Muscle layer of duodenum (tissue), 2 donors: ENCODE measurements around the gene ZBTB42.
A peak's percentile ranks its signal among the peaks of the same experiment; 100 is the strongest.
"Not testable (repeated sequence)": the region's sequence is repeated elsewhere in the genome, so short reads cannot be mapped to it uniquely, and the experiment has no call there.

ENCODE experiments used
- H3K27ac ChIP-seq: one replicate; pipeline ENCODE4 v1.7.0; 2013; ENCODE audit warnings: mild to moderate bottlenecking, low read length
- H3K27me3 ChIP-seq: one replicate; pipeline ENCODE4 v1.7.0; 2013; ENCODE audit warnings: low read depth, mild to moderate bottlenecking, control low read depth, low read length
- H3K36me3 ChIP-seq, 2 donors: one replicate each; pipeline ENCODE4 v1.7.0; 2013; ENCODE audit warnings: low read length in 2 of 2, control low read depth in 1 of 2, mild to moderate bottlenecking in 1 of 2; ENCODE audit not compliant: insufficient read depth in 2 of 2, control insufficient read depth in 1 of 2
- H3K4me1 ChIP-seq, 2 donors: one replicate each; pipeline ENCODE4 v1.7.0; 2013; ENCODE audit warnings: low read length in 2 of 2, mild to moderate bottlenecking in 2 of 2, control low read depth in 1 of 2, moderate library complexity in 1 of 2; ENCODE audit not compliant: insufficient read depth in 2 of 2, control insufficient read depth in 1 of 2
- H3K4me3 ChIP-seq, 2 donors: one replicate each; pipeline ENCODE4 v1.7.0; 2013; ENCODE audit warnings: low read length in 2 of 2, low read depth in 1 of 2, mild to moderate bottlenecking in 1 of 2
- H3K9me3 ChIP-seq, 2 donors: one replicate each; pipeline ENCODE4 v1.7.0; 2013; ENCODE audit warnings: low read length in 2 of 2, control low read depth in 1 of 2, mild to moderate bottlenecking in 1 of 2; ENCODE audit not compliant: control insufficient read depth in 1 of 2
- donor health status: healthy.

The ZBTB42 gene

DNA sequence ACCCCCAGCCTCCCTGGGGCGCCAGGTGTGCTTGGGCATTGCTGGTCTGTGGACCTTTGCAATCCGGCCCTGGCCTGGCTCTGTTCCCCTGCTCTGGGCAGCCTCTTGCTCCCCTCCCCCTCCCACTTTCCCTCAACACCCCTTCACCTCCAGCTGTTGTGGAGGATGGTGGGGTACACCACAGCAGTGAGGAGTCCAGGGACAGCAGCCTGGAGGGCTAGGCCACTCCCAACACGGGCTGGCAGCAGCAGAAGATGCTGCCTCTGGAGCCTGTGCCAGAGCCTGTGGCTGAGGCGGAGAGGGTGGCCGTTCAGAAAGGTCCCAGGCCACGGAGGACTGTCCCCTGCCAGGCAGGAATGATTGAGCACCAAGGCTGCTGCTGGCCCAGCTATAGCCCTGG is 7.6 kb downstream of the ZBTB42 start:
- H3K27ac ChIP-seq: no peak overlapping the region
- H3K4me3 ChIP-seq: no peak overlapping the region
- H3K9me3 ChIP-seq: no peaks in the 10 kb centered on the region
- peaks cover 0 to under 1% of the 10 kb centered on the region in 2 donors for H3K4me1 ChIP-seq
- H3K27me3 ChIP-seq: no peaks in the 10 kb centered on the region
- no peaks in the 10 kb centered on the region for H3K36me3 ChIP-seq

DNA sequence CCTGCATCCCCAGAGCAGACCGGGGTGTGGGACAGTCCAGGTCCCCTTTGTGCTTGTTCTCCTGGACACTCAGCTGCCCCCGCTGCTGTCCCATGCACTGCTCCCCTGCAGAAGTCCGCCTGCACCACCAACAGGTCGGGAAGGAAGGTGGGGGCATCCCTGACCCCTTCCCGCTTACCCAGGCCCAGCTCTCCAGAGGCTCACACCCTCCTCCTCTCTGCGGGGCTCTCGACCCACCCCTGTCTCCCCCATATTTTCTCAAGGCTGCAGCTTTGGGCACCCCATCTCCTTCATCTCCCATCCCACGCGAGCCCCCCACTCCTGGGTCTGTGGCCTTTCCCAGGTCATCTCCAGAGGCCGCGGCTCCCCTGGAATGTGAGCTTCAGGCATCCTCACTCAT is 9.4 kb downstream of the ZBTB42 start:
- H3K36me3 ChIP-seq: no peaks in the 10 kb centered on the region
- H3K4me1 ChIP-seq: peaks cover 0 to 16% of the 10 kb centered on the region in 2 donors
- no peak overlapping the region for H3K27ac ChIP-seq
- no peaks in the 10 kb centered on the region for H3K9me3 ChIP-seq
- no peaks in the 10 kb centered on the region for H3K27me3 ChIP-seq
- H3K4me3 ChIP-seq: no peak overlapping the region

DNA sequence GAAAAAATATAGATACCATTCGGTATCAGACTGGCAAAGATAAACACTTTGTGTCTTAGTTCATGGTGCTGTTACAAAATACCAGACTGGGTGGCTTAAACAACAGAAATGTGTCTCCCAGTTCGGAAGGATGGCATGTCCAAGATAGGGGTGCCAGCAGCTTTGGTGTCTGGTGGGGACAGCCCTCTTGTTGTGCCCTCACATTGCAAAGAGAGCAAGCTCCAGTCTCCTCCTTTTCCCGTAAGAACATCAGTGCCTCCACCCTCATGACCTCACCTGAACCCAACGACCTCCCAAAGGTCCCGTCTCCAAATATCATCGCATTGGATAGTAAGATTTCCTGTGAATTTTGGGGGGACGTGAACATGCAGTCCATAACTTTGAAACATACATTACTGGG is 12.4 kb downstream of the ZBTB42 start:
- Histone ChIP-seq H3K9me3 (no peaks in the 10 kb centered on the region), H3K4me3 (no peak overlapping the region), H3K27ac (no peak overlapping the region), H3K27me3 (no peaks in the 10 kb centered on the region), H3K4me1 (peaks cover 3 to 28% of the 10 kb centered on the region in 2 donors), H3K36me3 (peaks cover 0 to 4% of the 10 kb centered on the region in 2 donors)

DNA sequence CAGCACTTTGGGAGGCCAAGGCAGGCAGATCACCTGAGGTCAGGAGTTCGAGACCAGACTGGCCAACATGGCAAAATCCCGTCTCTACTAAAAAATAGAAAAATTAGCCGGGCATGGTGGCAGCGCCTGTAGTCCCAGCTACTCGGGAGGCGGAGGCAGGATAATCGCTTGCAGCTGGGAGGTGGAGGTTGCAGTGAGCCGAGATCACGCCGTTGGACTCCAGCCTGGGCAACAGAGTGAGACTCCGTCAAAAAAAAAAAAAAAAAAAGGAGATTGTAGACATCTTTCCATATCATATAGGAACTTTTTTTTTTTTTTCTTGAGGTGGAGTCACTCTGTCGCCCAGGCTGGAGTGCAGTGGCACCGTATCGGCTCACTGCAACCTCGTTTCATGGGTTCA is 13.8 kb downstream of the ZBTB42 start:
- not testable (repeated sequence) for H3K27ac ChIP-seq

DNA sequence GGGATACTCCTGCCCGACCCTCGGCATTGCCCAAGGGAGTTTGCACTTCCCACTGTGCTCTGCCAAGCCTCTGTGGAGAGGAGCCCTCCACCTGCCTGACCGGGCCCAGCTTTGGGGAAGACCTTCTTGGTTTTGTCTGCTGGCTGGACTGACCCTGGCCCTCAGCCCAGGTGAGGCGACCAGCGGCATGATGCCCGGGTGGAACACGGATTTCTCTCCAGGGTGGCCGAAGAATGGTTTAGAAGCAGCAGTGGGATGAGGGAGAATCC is 15.6 kb downstream of the ZBTB42 start:
- Histone ChIP-seq H3K9me3 (no peaks in the 10 kb centered on the region), H3K27ac (peak overlapping the region; percentile 63), H3K4me3 (peak overlapping the region; percentile 79 to 81), H3K4me1 (peaks cover 3 to 43% of the 10 kb centered on the region in 2 donors), H3K27me3 (no peaks in the 10 kb centered on the region), H3K36me3 (peaks cover 0 to 4% of the 10 kb centered on the region in 2 donors)

More for the DNA sequence above, 13.8 kb downstream of the ZBTB42 start:
- not testable (repeated sequence) for H3K27me3 ChIP-seq, H3K9me3 ChIP-seq, H3K36me3 ChIP-seq
- Histone ChIP-seq H3K4me3 (peak overlapping the region in 1 of 2 donors; percentile 81), H3K4me1 (peaks cover 3 to 28% of the 10 kb centered on the region in 2 donors)

DNA sequence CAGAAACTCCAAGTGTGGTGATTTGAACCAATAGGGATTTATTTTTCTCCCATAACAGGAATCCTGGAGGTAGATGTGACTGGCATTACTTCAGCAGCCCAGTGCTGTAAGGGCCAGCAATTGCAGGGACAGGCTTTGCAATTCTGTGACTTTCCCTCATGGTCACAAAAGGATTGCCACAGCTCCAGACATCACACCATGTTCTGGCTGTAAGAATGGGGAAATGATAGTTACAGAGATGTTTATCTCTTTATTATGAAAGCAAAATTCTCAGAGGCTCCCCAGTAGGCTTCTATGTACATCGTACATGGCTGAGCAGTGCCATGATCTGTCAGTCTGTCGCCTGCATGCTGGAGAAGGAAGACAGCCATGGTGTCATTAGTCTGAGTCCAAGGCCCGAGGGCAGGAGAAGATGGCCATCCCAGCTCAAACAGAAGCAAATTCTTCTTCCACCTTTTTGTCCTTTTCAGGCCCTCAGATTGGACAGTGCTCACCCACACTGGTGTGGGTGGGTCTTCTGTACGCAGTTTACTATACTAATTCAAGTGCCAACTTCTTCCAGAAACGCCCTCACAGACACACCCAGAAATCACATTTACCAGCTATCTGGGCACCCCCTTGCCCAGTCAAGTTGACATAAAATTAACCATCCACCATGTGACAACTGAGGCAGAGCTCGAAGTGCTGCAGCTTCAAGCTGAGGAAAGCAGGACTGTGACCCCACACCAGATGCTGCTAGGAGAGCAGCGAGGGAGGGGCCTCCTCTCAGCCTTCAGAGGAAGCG is 17.2 kb downstream of the ZBTB42 start:
- H3K27ac ChIP-seq: no peak overlapping the region
- H3K4me1 ChIP-seq: peaks cover 3 to 43% of the 10 kb centered on the region in 2 donors
- H3K4me3 ChIP-seq: no peak overlapping the region
- H3K9me3 ChIP-seq: no peaks in the 10 kb centered on the region
- H3K36me3 ChIP-seq: peaks cover 0 to 4% of the 10 kb centered on the region in 2 donors
- H3K27me3 ChIP-seq: no peaks in the 10 kb centered on the region

DNA sequence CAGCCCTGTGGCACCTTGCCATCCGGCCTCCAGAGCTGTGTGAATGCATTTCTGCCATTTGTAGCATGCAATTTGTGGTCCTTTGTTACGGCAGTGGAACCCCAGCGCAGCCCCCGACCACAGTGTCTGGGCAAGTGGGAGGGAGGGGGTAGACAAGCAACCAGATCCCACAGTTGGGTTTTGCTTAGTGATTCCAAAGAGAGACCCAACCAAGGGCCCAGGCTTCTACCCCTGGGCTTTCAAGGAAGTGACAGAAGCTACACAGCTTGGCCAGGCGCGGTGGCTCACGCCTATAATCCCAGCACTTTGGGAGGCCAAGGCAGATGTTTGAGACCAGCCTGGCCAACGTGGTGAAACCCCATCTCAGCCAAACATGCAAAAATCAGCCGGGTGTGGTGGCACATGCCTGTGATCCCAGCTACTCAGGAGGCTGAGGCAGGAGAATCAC is 17.8 kb downstream of the ZBTB42 start:
- Histone ChIP-seq H3K9me3 (no peaks in the 10 kb centered on the region), H3K4me1 (peaks cover 3 to 40% of the 10 kb centered on the region in 2 donors), H3K27me3 (no peaks in the 10 kb centered on the region), H3K4me3 (no peak overlapping the region), H3K27ac (no peak overlapping the region), H3K36me3 (peaks cover 0 to 4% of the 10 kb centered on the region in 2 donors)

DNA sequence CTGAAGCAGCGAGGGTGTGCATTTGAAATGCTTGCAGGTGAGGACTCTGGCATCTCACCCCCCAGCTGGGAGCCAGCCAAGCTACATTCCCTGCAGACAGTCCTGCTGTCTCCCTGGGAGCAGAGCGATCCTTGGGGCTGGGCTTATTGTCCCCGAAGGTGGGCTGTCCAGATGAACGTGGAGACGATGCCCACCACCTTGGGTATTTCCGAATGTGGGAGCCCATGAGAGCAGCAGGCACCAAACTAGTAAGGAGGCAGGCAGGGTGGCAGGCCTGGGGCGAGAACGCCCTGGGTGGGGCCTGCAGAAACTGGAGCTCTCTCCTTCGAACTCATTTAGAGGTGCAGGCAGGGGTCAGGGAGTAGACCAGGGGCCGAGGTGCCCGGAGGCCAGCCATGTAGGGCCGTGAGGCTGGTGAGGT is 18.5 kb downstream of the ZBTB42 start:
- Histone ChIP-seq H3K27me3 (no peaks in the 10 kb centered on the region), H3K36me3 (peaks cover 0 to 4% of the 10 kb centered on the region in 2 donors), H3K27ac (no peak overlapping the region), H3K4me1 (peaks cover 3 to 35% of the 10 kb centered on the region in 2 donors), H3K9me3 (no peaks in the 10 kb centered on the region), H3K4me3 (no peak overlapping the region)

DNA sequence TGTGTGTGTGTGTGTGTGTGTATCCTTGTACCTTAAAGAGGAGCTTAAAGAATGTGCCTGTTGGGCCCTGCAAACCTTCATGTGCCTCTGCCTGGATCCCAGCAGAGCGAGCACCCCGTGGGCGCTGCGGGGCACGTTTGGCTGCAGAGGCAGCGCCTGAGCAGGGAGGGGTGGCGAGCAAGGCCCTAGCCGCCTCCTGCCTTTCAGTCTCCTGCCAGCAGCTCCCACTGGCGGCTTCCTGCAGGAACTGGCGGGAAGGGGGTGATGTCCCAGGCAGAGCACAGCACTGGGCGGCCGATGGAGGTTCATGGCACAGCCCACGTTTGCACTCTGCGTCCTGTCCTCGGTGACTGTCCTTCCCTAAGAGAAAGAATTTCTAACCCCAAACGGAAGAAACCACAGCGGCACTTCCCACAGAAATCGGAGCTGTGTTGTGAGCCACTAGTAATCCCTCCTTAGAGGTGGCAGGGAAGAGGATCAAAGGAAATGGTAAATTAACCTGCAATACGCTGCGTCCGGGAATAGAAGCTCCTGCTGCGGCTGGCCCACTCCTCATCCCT is 19.8 kb downstream of the ZBTB42 start:
- no peaks in the 10 kb centered on the region for H3K9me3 ChIP-seq
- no peak overlapping the region for H3K4me3 ChIP-seq
- peaks cover 3 to 31% of the 10 kb centered on the region in 2 donors for H3K4me1 ChIP-seq
- H3K27ac ChIP-seq: no peak overlapping the region
- no peaks in the 10 kb centered on the region for H3K27me3 ChIP-seq
- H3K36me3 ChIP-seq: peaks cover 0 to under 1% of the 10 kb centered on the region in 2 donors

DNA sequence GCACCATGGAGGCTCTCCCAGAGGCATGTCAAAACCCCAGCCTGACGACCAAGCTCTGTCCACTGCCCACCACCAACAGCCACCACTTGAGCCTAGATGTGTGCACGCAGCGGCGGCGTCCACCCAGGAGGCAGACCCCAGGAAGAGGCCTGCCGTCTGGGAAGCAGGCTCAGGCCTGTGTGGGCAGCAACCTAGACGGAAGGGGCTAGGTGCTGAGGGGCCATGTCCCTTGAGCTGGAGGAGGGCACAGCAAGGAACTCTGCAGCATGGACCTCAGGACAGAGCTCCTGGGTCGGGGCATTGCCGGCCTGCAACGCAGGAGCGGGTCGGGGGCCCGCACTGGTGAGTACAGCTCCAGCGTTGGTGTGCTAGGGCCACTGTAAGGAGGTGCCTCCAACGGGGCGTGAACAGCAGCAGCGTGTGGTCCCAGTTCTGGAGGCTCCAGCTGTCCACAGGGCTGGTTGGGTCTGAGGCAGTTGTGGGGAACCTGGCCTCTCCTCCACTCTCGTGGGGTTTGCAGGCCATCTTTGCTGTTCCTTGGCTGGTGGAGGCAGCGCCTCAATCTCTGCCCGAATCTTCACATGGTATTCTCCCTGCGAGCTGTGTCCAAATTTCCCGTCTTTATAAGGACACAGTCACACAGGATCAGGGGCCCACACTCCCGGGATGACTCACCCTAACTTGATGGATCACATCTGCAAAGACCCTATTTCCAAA is 20.5 kb downstream of the ZBTB42 start:
- no peak overlapping the region for H3K27ac ChIP-seq
- peaks cover 3 to 31% of the 10 kb centered on the region in 2 donors for H3K4me1 ChIP-seq
- H3K27me3 ChIP-seq: no peaks in the 10 kb centered on the region
- no peaks in the 10 kb centered on the region for H3K9me3 ChIP-seq
- no peak overlapping the region for H3K4me3 ChIP-seq
- no peaks in the 10 kb centered on the region for H3K36me3 ChIP-seq

DNA sequence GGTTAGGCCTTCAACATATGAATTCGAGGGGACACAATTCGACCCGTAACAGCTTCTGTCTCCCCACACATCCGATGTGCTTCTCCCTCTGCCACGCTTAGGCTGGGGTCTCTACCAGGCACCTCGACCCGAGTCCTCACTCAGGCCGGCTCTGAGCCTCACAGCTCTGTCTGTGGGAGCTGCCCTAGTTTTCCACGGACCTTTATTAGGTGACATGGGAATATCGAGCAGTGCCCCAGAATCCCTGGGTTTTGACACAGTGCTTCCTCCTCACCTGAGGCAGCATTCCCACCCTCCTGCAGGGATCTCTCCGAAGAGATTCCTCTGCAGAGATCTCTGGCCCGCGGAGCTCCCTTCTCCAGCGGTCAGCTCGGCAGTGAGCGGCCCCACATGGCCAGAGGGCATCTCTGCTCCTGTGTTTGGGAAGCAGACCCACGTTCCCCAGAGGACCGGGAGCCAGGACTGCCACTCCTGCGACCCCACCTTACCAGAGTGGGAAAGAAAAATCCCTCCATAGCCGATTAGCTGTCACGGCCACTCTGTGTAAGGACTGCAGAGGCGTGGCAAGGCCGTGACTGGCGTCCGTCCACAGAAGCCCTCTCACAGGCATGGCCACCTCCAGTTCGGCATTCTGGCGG is 21.2 kb downstream of the ZBTB42 start:
- Histone ChIP-seq H3K27ac (no peak overlapping the region), H3K4me1 (peaks cover 0 to 25% of the 10 kb centered on the region in 2 donors), H3K36me3 (no peaks in the 10 kb centered on the region), H3K9me3 (no peaks in the 10 kb centered on the region), H3K4me3 (no peak overlapping the region), H3K27me3 (no peaks in the 10 kb centered on the region)
